K562 (cell line): ENCODE measurements around the gene SCAMP3. TPM values are rescaled to one million over a fixed set of nuclear protein-coding genes. Genes with fewer than 3 reads are reported as not detected.

Experiments used
- ATAC-seq: fragments of 200-7000 bp; cut with Tn5 transposase; 3 replicates; pipeline ENCODE4 v1.9.1; 2020; ENCODE audit warnings: moderate library complexity
- BruUV-seq: library from RNA; stranded (reverse); fragments of 400-500 nt; replicated peaks from 2 replicates; lab custom pipeline; 2021; lab: Mats Ljungman, UMichigan
- CTCF ChIA-PET: fragments of 300-600 bp; formaldehyde crosslinking; extraction: SDS; loops from one replicate; lab custom pipeline; 2021; ENCODE audit warnings: low intra/inter-chr PET ratio; lab: Yijun Ruan, JAX
- POLR2A ChIA-PET: fragments of 300-600, 350-650 bp; sonication (Branson Sonifier 250); formaldehyde crosslinking; extraction: SDS; loops from one replicate; lab custom pipeline; 2021; ENCODE audit warnings: antibody characterized with exemption, inconsistent platforms; lab: Yijun Ruan, JAX
- DNase-seq, 4 experiments: peaks; one replicate each; pipeline versions ENCODE4 v3.0.0 to v3.0.0-alpha.2; 2011 to 2018; ENCODE audit warnings: low spot score in 3 of 4, mixed read lengths in 3 of 4; ENCODE audit errors: extremely low read depth in 1 of 4
- FAIRE-seq: peaks from 2 replicates; lab custom pipeline; 2011; peaks lifted over from hg19 to GRCh38; lab: Jason Lieb, UNC
- H2AFZ ChIP-seq: 2 replicates; pipeline ENCODE4 v1.6.0; 2011; ENCODE audit warnings: low read depth, low read length, control low read depth, inconsistent platforms
- H3K27ac ChIP-seq: fragments of 200-600 bp; 3 replicates; pipeline ENCODE4 v1.8.0; 2011; ENCODE audit warnings: low read depth, mild to moderate bottlenecking, control low read depth, inconsistent platforms, low read length, moderate library complexity, mixed read lengths; ENCODE audit errors: extremely low read depth
- H3K27me3 ChIP-seq, 2 experiments: fragments of 300-600 bp in 1 of 2; 2 replicates in 1 of 2; 3 replicates in 1 of 2; pipeline versions ENCODE4 v1.6.0 to v1.8.0; 2011; ENCODE audit warnings: inconsistent platforms in 2 of 2, low read length in 2 of 2, mild to moderate bottlenecking in 1 of 2, mixed read lengths in 1 of 2, moderate library complexity in 1 of 2; ENCODE audit not compliant: control insufficient read depth in 2 of 2, insufficient read depth in 2 of 2
- H3K36me3 ChIP-seq: fragments of 300-600 bp; 3 replicates; pipeline ENCODE4 v1.8.0; 2011; ENCODE audit warnings: mild to moderate bottlenecking, low read length, inconsistent platforms; ENCODE audit not compliant: control insufficient read depth, insufficient read depth
- H3K4me1 ChIP-seq, 2 experiments: fragments of 200-600 bp in 1 of 2; replicated peaks in 1 of 2; 2 replicates in 1 of 2; 3 replicates in 1 of 2; pipeline versions ENCODE4 v1.5.1 to v1.8.0; 2011; ENCODE audit warnings: inconsistent platforms in 2 of 2, low read length in 2 of 2, mild to moderate bottlenecking in 1 of 2, mixed read lengths in 1 of 2, moderate library complexity in 1 of 2; ENCODE audit not compliant: control insufficient read depth in 2 of 2, insufficient read depth in 2 of 2
- H3K4me2 ChIP-seq: 2 replicates; pipeline ENCODE4 v1.6.1; 2011; ENCODE audit warnings: low read length, control low read depth, inconsistent platforms, mixed read lengths; ENCODE audit not compliant: insufficient read depth
- H3K4me3 ChIP-seq: fragments of 200-600 bp; sonication (generic), shearing (Covaris generic); 2 replicates; pipeline ENCODE4 v1.5.1; 2016; ENCODE audit warnings: control low read depth, inconsistent platforms
- H3K79me2 ChIP-seq: fragments of 200-600 bp; 3 replicates; pipeline ENCODE4 v1.8.0; 2011; ENCODE audit warnings: low read length, inconsistent platforms; ENCODE audit not compliant: control insufficient read depth, insufficient read depth
- H3K9ac ChIP-seq, 2 experiments: 2 replicates each; pipeline versions ENCODE4 v1.6.0 to v1.6.1; 2011; ENCODE audit warnings: low read depth in 2 of 2, low read length in 2 of 2, control low read depth in 1 of 2, inconsistent platforms in 1 of 2, mild to moderate bottlenecking in 1 of 2, mixed read lengths in 1 of 2; ENCODE audit not compliant: insufficient read depth in 1 of 2
- H3K9me1 ChIP-seq: one replicate; pipeline ENCODE4 v1.6.0; 2011; ENCODE audit warnings: inconsistent platforms, mild to moderate bottlenecking, low read length, moderate library complexity; ENCODE audit not compliant: control insufficient read depth, insufficient read depth
- H3K9me3 ChIP-seq: replicated peaks from 2 replicates; pipeline ENCODE4 v1.5.1; 2011; ENCODE audit warnings: low read depth, low read length, inconsistent platforms; ENCODE audit not compliant: control insufficient read depth, insufficient read depth
- H4K20me1 ChIP-seq: replicated peaks from 2 replicates; pipeline ENCODE4 v1.6.1; 2011; ENCODE audit warnings: low read length, inconsistent platforms, mixed read lengths; ENCODE audit not compliant: control insufficient read depth, insufficient read depth
- BHLHE40 ChIP-seq: IDR thresholded peaks from 2 replicates; pipeline ENCODE4 v1.6.1; 2011; ENCODE audit warnings: low read length, improper control_type of control experiment
- KLF6 ChIP-seq: fragments of 250-450 bp; sonication (Bioruptor Pico); IDR thresholded peaks from 2 replicates; pipeline ENCODE4 v1.4.0; 2020; ENCODE audit warnings: mild to moderate bottlenecking, moderate library complexity, borderline replicate concordance
- MTA2 ChIP-seq: fragments of 450-650 bp; IDR thresholded peaks from 2 replicates; pipeline ENCODE4 v1.6.1; 2016; ENCODE audit warnings: low read depth
- MYC ChIP-seq, 2 experiments: fragments of 250-450 bp in 1 of 2; sonication (Bioruptor Pico) in 1 of 2; IDR thresholded peaks; 2 replicates each; pipeline versions ENCODE4 v1.5.1 to v1.6.1; 2012 to 2021; ENCODE audit warnings: low read depth in 2 of 2, borderline replicate concordance in 1 of 2, improper control_type of control experiment in 1 of 2, low read length in 1 of 2, mild to moderate bottlenecking in 1 of 2, moderate library complexity in 1 of 2
- NCOA4 ChIP-seq: fragments of 450-650 bp; IDR thresholded peaks from 2 replicates; pipeline ENCODE4 v1.6.1; 2018; ENCODE audit warnings: mild to moderate bottlenecking; ENCODE audit not compliant: partially characterized antibody
- NCOR1 ChIP-seq: fragments of 450-650 bp; IDR thresholded peaks from 2 replicates; pipeline ENCODE4 v1.6.1; 2016; ENCODE audit warnings: mild to moderate bottlenecking, moderate library complexity
- POLR2G ChIP-seq: fragments of 200-400 bp; formaldehyde crosslinking; IDR thresholded peaks from 2 replicates; pipeline ENCODE4 v1.6.1; 2017; ENCODE audit warnings: low read depth, mild to moderate bottlenecking, antibody characterized with exemption, low read length, moderate library complexity
- RBBP5 ChIP-seq: fragments of 200-600 bp; sonication (generic); IDR thresholded peaks from 2 replicates; pipeline ENCODE4 v1.6.1; 2012; ENCODE audit warnings: borderline replicate concordance, mild to moderate bottlenecking, low read length, control low read depth, inconsistent platforms; ENCODE audit not compliant: insufficient read depth, poor library complexity, severe bottlenecking
- RBFOX2 ChIP-seq: fragments of 200-400 bp; formaldehyde crosslinking; IDR thresholded peaks from 2 replicates; pipeline ENCODE4 v1.6.1; 2017; ENCODE audit warnings: low read depth, mild to moderate bottlenecking, low read length, moderate library complexity
- SMARCA5 ChIP-seq: fragments of 450-650 bp; IDR thresholded peaks from 2 replicates; pipeline ENCODE4 v1.6.1; 2016
- ZBTB9 ChIP-seq: fragments of 450-650 bp; formaldehyde crosslinking; IDR thresholded peaks from 2 replicates; pipeline ENCODE4 v1.4.0; 2020; ENCODE audit warnings: mild to moderate bottlenecking, moderate library complexity
- ZNF134 ChIP-seq: fragments of 250-450 bp; sonication (Bioruptor Pico); conservative IDR thresholded peaks from 2 replicates; pipeline ENCODE4 v1.4.0; 2020
- ZNF586 ChIP-seq: fragments of 450-650 bp; formaldehyde crosslinking; conservative IDR thresholded peaks from 2 replicates; pipeline ENCODE4 v1.4.0; 2020; ENCODE audit warnings: mild to moderate bottlenecking, moderate library complexity
- WGBS: fragments of 100-300 bp; shearing (Covaris generic); methylation state at CpG from one replicate; pipeline ENCODE4 v1.1.6; 2016; ENCODE audit warnings: low coverage, mixed read lengths; ENCODE audit not compliant: insufficient coverage; ENCODE audit errors: missing lambda C conversion rate; 5-methylcytosine and 5-hydroxymethylcytosine counted together
- in situ Hi-C: fragments of 300-500 bp; cut with MboI; formaldehyde crosslinking; loops from 4 replicates; pipeline ENCODE4 v1.15.0; 2018; ENCODE audit warnings: inconsistent platforms, mixed read lengths
- intact Hi-C: fragments of 100-400 bp; cut with micrococcal nuclease; formaldehyde crosslinking; loops from 2 replicates; pipeline ENCODE4 v1.14.2; 2022
- polyA plus RNA-seq, 8 experiments: library from polyadenylated mRNA; depleted of rRNA in 4 of 8; stranded (reverse) in 5 of 8; unstranded in 3 of 8; fragments of >200 nt; fragmentation: Nextera tagmentation in 2 of 8; fragmentation: Illumina TruSeq in 1 of 8; extraction: Ambion mirVana in 2 of 8; extraction: Trizol in 1 of 8; gene quantifications; 2 replicates each; pipeline versions ENCODE4 v1.2.1 to v1.2.3, GENCODE V29; 2011 to 2014; ENCODE audit warnings: inconsistent platforms in 1 of 8, missing spikeins in 1 of 8
- total RNA-seq, 7 experiments: library from RNA; depleted of rRNA in 6 of 7; stranded (reverse); fragments of >200 nt in 6 of 7; fragmentation: Illumina TruSeq in 2 of 7; extraction: Trizol in 2 of 7; gene quantifications; 2 replicates each; pipeline versions ENCODE4 v1.2.1 to v1.2.3, GENCODE V29; 2011 to 2021; ENCODE audit warnings: low replicate concordance in 1 of 7

Gene SCAMP3
- total and polyA plus RNA-seq, 9 of the 15 experiments (the other 6 are each of a cell fraction or from before 2014, with no cell fraction given): 14.2 to 131 (median 86.1) TPM

DNA sequence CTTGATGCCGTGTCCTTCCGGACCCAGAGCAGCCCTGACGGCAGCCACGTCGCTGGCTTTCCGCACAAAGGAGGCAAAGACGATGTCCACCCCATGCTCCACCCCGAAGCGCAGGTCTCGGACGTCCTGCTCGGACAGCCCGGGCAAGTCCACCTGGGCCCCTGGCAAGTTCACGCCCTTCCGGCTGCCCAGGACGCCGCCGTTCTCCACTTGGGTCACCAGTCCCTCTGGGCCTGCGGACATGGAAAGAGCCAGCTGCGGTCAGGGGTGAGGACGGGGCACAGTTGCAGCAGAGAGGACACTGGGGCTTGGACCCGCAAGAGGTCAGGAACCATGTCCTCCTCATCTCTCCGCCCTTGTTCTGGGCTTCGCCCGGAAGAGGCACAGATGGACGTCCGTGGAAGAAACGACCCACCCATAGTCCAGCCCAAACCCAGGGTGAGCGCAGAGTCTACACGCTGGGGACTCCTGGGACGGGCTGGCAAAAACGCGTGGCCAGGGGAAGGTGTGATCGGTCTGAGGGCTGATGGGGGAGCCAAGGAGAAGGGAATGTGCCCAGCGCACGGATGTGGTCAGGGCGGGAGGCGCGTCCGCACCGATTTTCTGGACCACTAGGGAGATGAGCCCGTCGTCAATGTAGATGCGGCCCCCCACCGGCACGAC lies 32.5 kb upstream of the SCAMP3 start:
- no peaks in the 10 kb centered on the region for H3K9me3 ChIP-seq
- no peak for TF ChIP-seq BHLHE40
- BruUV-seq: TSS peak; percentile 47
- ATAC-seq: no peak
- WGBS: 88% methylated on average over 35 of the region's 46 CpGs
- no peak overlapping the region for H2AFZ ChIP-seq
- peaks cover 58% of the 10 kb centered on the region for H3K36me3 ChIP-seq
- ChIA-PET POLR2A (no interaction called here), CTCF (no interaction called here)
- no peaks in the 10 kb centered on the region for H3K9me1 ChIP-seq
- H3K27ac ChIP-seq: no peak overlapping the region
- H3K4me2 ChIP-seq: no peak overlapping the region
- H3K4me1 ChIP-seq: peaks cover 5 to 33% of the 10 kb centered on the region in 2 experiments; a peak in 4 of 5 replicates
- no peak for DNase-seq
- peak overlapping the region in 1 of 2 experiments; percentile 64; a peak in 2 of 4 replicates for H3K9ac ChIP-seq
- H4K20me1 ChIP-seq: no peaks in the 10 kb centered on the region
- no peaks in the 10 kb centered on the region for H3K27me3 ChIP-seq
- H3K4me3 ChIP-seq: no peak overlapping the region
- intact Hi-C loops: no loop called here
- peaks cover 17% of the 10 kb centered on the region; the same call in 2 of the 3 replicates for H3K79me2 ChIP-seq
- in situ Hi-C loops: no loop called here
- FAIRE-seq: no peak

GRCh38 chr1:155293086-155293749 lies 31.1 kb upstream of the SCAMP3 start:
- intact Hi-C loops: no loop called here
- CTCF ChIA-PET: no interaction called here
- ATAC-seq (no peak), DNase-seq (no peak), FAIRE-seq (no peak)
- no TSS peak for BruUV-seq
- peaks cover 5 to 28% of the 10 kb centered on the region in 2 experiments; a peak in 4 of 5 replicates for H3K4me1 ChIP-seq
- H3K27ac ChIP-seq: no peak overlapping the region
- H3K36me3 ChIP-seq: peaks cover 66% of the 10 kb centered on the region
- H3K4me2 ChIP-seq: no peak overlapping the region
- H3K9me3 ChIP-seq: no peaks in the 10 kb centered on the region
- H3K4me3 ChIP-seq: no peak overlapping the region
- H2AFZ ChIP-seq: no peak overlapping the region
- H3K27me3 ChIP-seq: no peaks in the 10 kb centered on the region
- WGBS: 87% methylated on average over 16 of the region's 17 CpGs
- POLR2A ChIA-PET: interaction anchor here (1.1 to 1.3 kb wide), 2 partner anchors 9 to 12 kb away, joined by 3 to 5 read pairs; partner anchors contain the start of gene PKLR
- no peaks in the 10 kb centered on the region for H3K9me1 ChIP-seq
- H4K20me1 ChIP-seq: no peaks in the 10 kb centered on the region
- in situ Hi-C loops: no loop called here
- peaks cover 12% of the 10 kb centered on the region; the same call in 1 of the 3 replicates for H3K79me2 ChIP-seq
- H3K9ac ChIP-seq: peak overlapping the region in 1 of 2 experiments; percentile 68; a peak in 1 of 4 replicates
- TF ChIP-seq NCOA4: no peak
- no peak for TF ChIP-seq NCOR1
- TF ChIP-seq MYC (IDR thresholded peaks at IDR 0.05; ENCODE audit: low read depth, low read length): no peak
- no peak for TF ChIP-seq MYC (CRISPR knock-in tag; IDR thresholded peaks at IDR 0.05; ENCODE audit: borderline replicate concordance, low read depth)
- TF ChIP-seq RBBP5: no peak
- no peak for TF ChIP-seq ZNF134 (CRISPR knock-in tag)
- TF ChIP-seq POLR2G: 0 out of 2 replicates have a peak, but pooled peaks have one; percentile 24
- no peak for TF ChIP-seq SMARCA5
- 0 out of 2 replicates have a peak, but pooled peaks have one; percentile 15 for TF ChIP-seq RBFOX2
- TF ChIP-seq ZBTB9: no peak
- no peak for TF ChIP-seq KLF6 (CRISPR knock-in tag)
- TF ChIP-seq ZNF586: no peak
- TF ChIP-seq MTA2: no peak
